Measurements from ENCODE around the gene GALT.

Gene GALT

GRCh38 chr9:34686231-34686630, 39.8 kb downstream of the GALT start:
- no peak for DNase-seq

GRCh38 chr9:34686732-34687131, 40.3 kb downstream of the GALT start:
- no peak for DNase-seq

GRCh38 chr9:34687276-34688030, 41.0 kb downstream of the GALT start:
- DNase-seq, result no peak

GRCh38 chr9:34688329-34689115, 42.0 kb downstream of the GALT start:
- no peak for DNase-seq

GRCh38 chr9:34689116-34689470, 42.6 kb downstream of the GALT start:
- no peak for DNase-seq

- DNase-seq, result no peak
Observed at GRCh38 chr9:34689512-34689911, 43.0 kb downstream of the GALT start.

- DNase-seq, result no peak
Observed at GRCh38 chr9:34690983-34691935, 44.8 kb downstream of the GALT start, which contains the start of gene CCL19. CCL19 (minus strand) TSS chr9:34691276; CDS start chr9:34691139, 137 bp downstream.

GRCh38 chr9:34691936-34692315, 45.5 kb downstream of the GALT start:
- no peak for DNase-seq

- DNase-seq, result no peak
Observed at GRCh38 chr9:34693560-34693959, 47.1 kb downstream of the GALT start.

- no peak for DNase-seq
Observed at GRCh38 chr9:34694811-34695210, 48.3 kb downstream of the GALT start.

Data from amniotic stem cell (primary cell).